ENCODE data around the gene DEK.

The DEK gene

GRCh38 chr6:18242062-18242851 lies 22.1 kb downstream of the DEK start:
- H2AFZ ChIP-seq (ENCODE audit: low read length) = no peak overlapping the region
- DNase-seq = no peak
- peaks cover 7% of the 10 kb centered on the region for H3K36me3 ChIP-seq (replicated peaks; ENCODE audit: insufficient read depth, low read length)
- no peaks in the 10 kb centered on the region for H4K20me1 ChIP-seq (ENCODE audit: insufficient read depth, low read length)
- H3F3A ChIP-seq (ENCODE audit: insufficient read depth, low read length) = no peaks in the 10 kb centered on the region
- no peaks in the 10 kb centered on the region for H3K9me3 ChIP-seq (replicated peaks; ENCODE audit: insufficient read depth, low read length)
- no peak overlapping the region for H3K4me2 ChIP-seq (ENCODE audit: low read depth, low read length)
- H3K9ac ChIP-seq (ENCODE audit: low read length) = no peak overlapping the region
- H3K4me3 ChIP-seq (ENCODE audit: low read length) = no peak overlapping the region
- peaks cover 3% of the 10 kb centered on the region; the same call in 1 of the 2 replicates for H3K79me2 ChIP-seq (ENCODE audit: low read length)
- no peaks in the 10 kb centered on the region for H3K27me3 ChIP-seq (replicated peaks; ENCODE audit: insufficient read depth, low read length)
- H3K4me1 ChIP-seq (ENCODE audit: low read length) = no peaks in the 10 kb centered on the region
- H3K27ac ChIP-seq (ENCODE audit: low read length) = no peak overlapping the region
- TF ChIP-seq EZH2phosphoT487 (IDR thresholded peaks at IDR 0.05; ENCODE audit: low read length) = no peak
- H3K9me2 ChIP-seq (replicated peaks; ENCODE audit: insufficient read depth, low read length) = no peaks in the 10 kb centered on the region; the same call in 1 of the 2 replicates

GRCh38 chr6:18241208-18242038 lies 22.9 kb downstream of the DEK start:
- no peaks in the 10 kb centered on the region; the same call in 1 of the 2 replicates for H3K9me2 ChIP-seq (replicated peaks; ENCODE audit: insufficient read depth, low read length)
- no peaks in the 10 kb centered on the region for H3F3A ChIP-seq (ENCODE audit: insufficient read depth, low read length)
- no peaks in the 10 kb centered on the region for H3K9me3 ChIP-seq (replicated peaks; ENCODE audit: insufficient read depth, low read length)
- no peak overlapping the region for H3K27ac ChIP-seq (ENCODE audit: low read length)
- peaks cover 11% of the 10 kb centered on the region; the same call in 1 of the 2 replicates for H3K36me3 ChIP-seq (replicated peaks; ENCODE audit: insufficient read depth, low read length)
- H3K4me1 ChIP-seq (ENCODE audit: low read length) = no peaks in the 10 kb centered on the region
- no peak for DNase-seq
- H3K9ac ChIP-seq (ENCODE audit: low read length) = no peak overlapping the region
- no peaks in the 10 kb centered on the region for H4K20me1 ChIP-seq (ENCODE audit: insufficient read depth, low read length)
- no peak overlapping the region for H2AFZ ChIP-seq (ENCODE audit: low read length)
- H3K27me3 ChIP-seq (replicated peaks; ENCODE audit: insufficient read depth, low read length) = no peaks in the 10 kb centered on the region
- peaks cover 3% of the 10 kb centered on the region; the same call in 1 of the 2 replicates for H3K79me2 ChIP-seq (ENCODE audit: low read length)
- TF ChIP-seq EZH2 (optimal IDR thresholded peaks at IDR 0.05; ENCODE audit: low read depth, low read length) (no peak), EZH2phosphoT487 (IDR thresholded peaks at IDR 0.05; ENCODE audit: low read length) (no peak), CTCF (IDR thresholded peaks at IDR 0.05; ENCODE audit: low read length) (no peak)
- H3K4me2 ChIP-seq (ENCODE audit: low read depth, low read length) = no peak overlapping the region
- no peak overlapping the region for H3K4me3 ChIP-seq (ENCODE audit: low read length)

GRCh38 chr6:18240230-18240629 lies 24.1 kb downstream of the DEK start:
- no peak overlapping the region for H3K4me2 ChIP-seq (ENCODE audit: low read depth, low read length)
- H3K9me2 ChIP-seq (replicated peaks; ENCODE audit: insufficient read depth, low read length) = no peaks in the 10 kb centered on the region
- H2AFZ ChIP-seq (ENCODE audit: low read length) = no peak overlapping the region
- H3K27me3 ChIP-seq (replicated peaks; ENCODE audit: insufficient read depth, low read length) = no peaks in the 10 kb centered on the region
- no peak overlapping the region for H3K9ac ChIP-seq (ENCODE audit: low read length)
- H3F3A ChIP-seq (ENCODE audit: insufficient read depth, low read length) = no peaks in the 10 kb centered on the region; the same call in 1 of the 2 replicates
- H4K20me1 ChIP-seq (ENCODE audit: insufficient read depth, low read length) = no peaks in the 10 kb centered on the region
- H3K9me3 ChIP-seq (replicated peaks; ENCODE audit: insufficient read depth, low read length) = no peaks in the 10 kb centered on the region
- H3K79me2 ChIP-seq (ENCODE audit: low read length) = peaks cover 3% of the 10 kb centered on the region; the same call in 1 of the 2 replicates
- H3K27ac ChIP-seq (ENCODE audit: low read length) = no peak overlapping the region
- TF ChIP-seq EZH2 (optimal IDR thresholded peaks at IDR 0.05; ENCODE audit: low read depth, low read length) (no peak), CTCF (IDR thresholded peaks at IDR 0.05; ENCODE audit: low read length) (no peak), EZH2phosphoT487 (IDR thresholded peaks at IDR 0.05; ENCODE audit: low read length) (no peak)
- no peak overlapping the region for H3K4me3 ChIP-seq (ENCODE audit: low read length)
- H3K4me1 ChIP-seq (ENCODE audit: low read length) = no peaks in the 10 kb centered on the region
- no peak for DNase-seq
- peaks cover 11% of the 10 kb centered on the region for H3K36me3 ChIP-seq (replicated peaks; ENCODE audit: insufficient read depth, low read length)
